Colonic mucosa (tissue), 4 donors: ENCODE measurements around the gene LRCH1. TPM values are rescaled to one million over a fixed set of nuclear protein-coding genes. Genes with fewer than 3 reads are reported as not detected.
A peak's percentile ranks its signal among the peaks of the same experiment; 100 is the strongest.

Experiments used
- DNase-seq: peaks from one replicate; pipeline ENCODE4 v3.0.0-alpha.2; 2020
- H3K27ac ChIP-seq: fragments of 200-600 bp; one replicate; pipeline ENCODE4 v1.8.0; 2021
- H3K27me3 ChIP-seq: fragments of 200-600 bp; one replicate; pipeline ENCODE4 v1.8.0; 2021
- H3K36me3 ChIP-seq: fragments of 200-600 bp; one replicate; pipeline ENCODE4 v1.8.0; 2021
- H3K4me1 ChIP-seq: fragments of 200-600 bp; one replicate; pipeline ENCODE4 v1.8.0; 2021; ENCODE audit warnings: mild to moderate bottlenecking
- H3K4me3 ChIP-seq: fragments of 200-600 bp; one replicate; pipeline ENCODE4 v1.8.0; 2021
- H3K9ac ChIP-seq, 2 donors: one replicate each; pipeline ENCODE4 v1.7.0; 2013; ENCODE audit warnings: control low read depth in 2 of 2, low read depth in 2 of 2, low read length in 2 of 2
- H3K9me3 ChIP-seq: fragments of 200-600 bp; one replicate; pipeline ENCODE4 v1.8.0; 2021
- intact Hi-C: fragments of 100-400 bp; cut with DNase I; formaldehyde crosslinking; loops from one replicate; pipeline ENCODE4 v1.14.1; 2022
- total RNA-seq, 2 donors: library from RNA; stranded (reverse); fragmentation: NEBNext Ultra II Directional in 1 of 2; extraction: Animal tissue kit (Norgen Biotek cat#: 25700) in 1 of 2; gene quantifications; one replicate each; pipeline ENCODE4 v1.2.1, GENCODE V29; 2021
- TF ChIP-seq, protein P1 (sequence below): fragments of 200-600 bp; IDR thresholded peaks from one replicate; pipeline ENCODE4 v1.8.0; 2022; ENCODE audit warnings: antibody characterized with exemption, mild to moderate bottlenecking
- donor health status: healthy.
- donor health status: DM: no; HTN: no; CAD: no.
- donor health status: DM: no; HTN: no; CAD: no.

Gene LRCH1
- total RNA-seq, 2 donors from 2014 or later = 12.8 to 19.6 TPM

DNA sequence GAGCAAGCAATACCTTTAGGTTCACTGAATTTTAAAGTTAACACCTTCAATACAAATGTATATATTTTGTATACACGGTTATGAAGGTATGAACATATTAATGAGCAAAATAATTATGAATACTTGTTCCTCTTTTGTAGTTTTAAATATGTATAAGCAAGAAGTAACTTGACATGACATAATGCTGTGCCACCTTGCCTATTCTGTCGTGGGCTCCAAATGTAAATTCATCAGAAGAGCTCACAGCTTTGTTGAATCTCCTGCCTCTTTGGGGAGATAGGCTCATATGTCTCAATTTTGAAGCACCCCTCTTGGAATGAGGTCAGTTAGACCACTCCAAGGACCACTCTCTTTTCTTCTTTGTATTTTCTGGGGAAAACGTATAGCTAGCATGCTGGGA, 59.3 kb downstream of the LRCH1 start:
- intact Hi-C loops = no loop called here
- TF ChIP-seq, protein P1, sequence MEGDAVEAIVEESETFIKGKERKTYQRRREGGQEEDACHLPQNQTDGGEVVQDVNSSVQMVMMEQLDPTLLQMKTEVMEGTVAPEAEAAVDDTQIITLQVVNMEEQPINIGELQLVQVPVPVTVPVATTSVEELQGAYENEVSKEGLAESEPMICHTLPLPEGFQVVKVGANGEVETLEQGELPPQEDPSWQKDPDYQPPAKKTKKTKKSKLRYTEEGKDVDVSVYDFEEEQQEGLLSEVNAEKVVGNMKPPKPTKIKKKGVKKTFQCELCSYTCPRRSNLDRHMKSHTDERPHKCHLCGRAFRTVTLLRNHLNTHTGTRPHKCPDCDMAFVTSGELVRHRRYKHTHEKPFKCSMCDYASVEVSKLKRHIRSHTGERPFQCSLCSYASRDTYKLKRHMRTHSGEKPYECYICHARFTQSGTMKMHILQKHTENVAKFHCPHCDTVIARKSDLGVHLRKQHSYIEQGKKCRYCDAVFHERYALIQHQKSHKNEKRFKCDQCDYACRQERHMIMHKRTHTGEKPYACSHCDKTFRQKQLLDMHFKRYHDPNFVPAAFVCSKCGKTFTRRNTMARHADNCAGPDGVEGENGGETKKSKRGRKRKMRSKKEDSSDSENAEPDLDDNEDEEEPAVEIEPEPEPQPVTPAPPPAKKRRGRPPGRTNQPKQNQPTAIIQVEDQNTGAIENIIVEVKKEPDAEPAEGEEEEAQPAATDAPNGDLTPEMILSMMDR = no peak
- Histone ChIP-seq H3K27ac (no peak overlapping the region), H3K27me3 (no peaks in the 10 kb centered on the region), H3K4me1 (no peaks in the 10 kb centered on the region), H3K9me3 (no peaks in the 10 kb centered on the region), H3K9ac (no peak overlapping the region), H3K4me3 (no peak overlapping the region), H3K36me3 (no peaks in the 10 kb centered on the region)
- no peak for DNase-seq

DNA sequence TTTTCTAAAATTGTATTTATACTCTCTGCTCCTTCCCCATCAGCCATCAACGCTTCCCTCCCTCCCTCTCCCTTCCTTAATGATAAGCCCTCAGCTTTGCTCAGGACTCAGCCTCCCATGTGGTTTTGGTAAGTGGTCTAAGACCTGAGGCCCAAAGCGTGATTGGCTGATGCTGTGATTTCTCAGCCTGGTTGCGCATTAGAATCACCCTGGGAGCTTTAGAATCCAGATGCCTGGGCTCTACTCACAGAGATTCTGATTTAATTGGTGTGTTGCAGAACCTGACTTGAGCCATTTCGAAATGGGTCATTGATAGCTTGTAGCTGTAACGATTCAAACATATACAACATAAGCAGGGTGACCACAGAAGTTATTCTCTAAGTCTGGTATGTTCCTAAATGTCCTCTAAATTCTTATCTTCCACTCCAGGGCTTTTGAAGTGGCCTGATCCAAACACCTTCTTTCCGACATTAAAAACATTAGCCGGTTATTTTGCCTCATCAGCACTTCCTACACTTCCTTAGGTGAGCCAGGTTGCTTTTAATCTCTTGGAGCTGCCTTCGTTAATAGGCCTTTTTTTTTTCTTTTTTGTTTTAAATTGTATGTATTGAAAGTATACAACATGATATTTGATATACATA, 60.6 kb downstream of the LRCH1 start:
- Histone ChIP-seq H3K4me3 (no peak overlapping the region), H3K9me3 (no peaks in the 10 kb centered on the region), H3K9ac (no peak overlapping the region), H3K27ac (no peak overlapping the region), H3K27me3 (no peaks in the 10 kb centered on the region), H3K36me3 (no peaks in the 10 kb centered on the region), H3K4me1 (no peaks in the 10 kb centered on the region)
- no peak for DNase-seq
- intact Hi-C loops = no loop called here
- TF ChIP-seq, protein P1 = no peak

DNA sequence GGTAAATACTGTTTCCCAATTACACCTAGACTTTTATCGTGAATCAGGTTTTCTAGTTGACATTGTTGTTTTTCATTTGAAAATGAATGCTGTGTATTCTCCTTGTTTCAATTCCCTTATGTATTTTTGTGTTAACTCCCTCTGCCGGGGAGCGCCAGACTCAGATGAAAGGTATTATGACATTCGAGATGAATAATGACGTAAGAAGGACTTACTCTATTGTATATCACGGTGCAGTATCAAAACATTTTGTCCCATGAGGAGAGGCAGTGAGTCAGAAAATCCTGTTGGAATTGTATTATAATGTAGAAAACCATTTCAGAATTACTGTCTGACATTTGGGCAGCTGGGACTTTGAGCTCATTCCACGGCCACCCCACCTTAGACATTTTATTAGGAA, 61.6 kb downstream of the LRCH1 start:
- TF ChIP-seq, protein P1 = no peak
- Histone ChIP-seq H3K9ac (no peak overlapping the region), H3K27ac (no peak overlapping the region), H3K4me3 (no peak overlapping the region), H3K27me3 (no peaks in the 10 kb centered on the region), H3K4me1 (no peaks in the 10 kb centered on the region), H3K9me3 (no peaks in the 10 kb centered on the region), H3K36me3 (no peaks in the 10 kb centered on the region)
- intact Hi-C loops = no loop called here
- no peak for DNase-seq

DNA sequence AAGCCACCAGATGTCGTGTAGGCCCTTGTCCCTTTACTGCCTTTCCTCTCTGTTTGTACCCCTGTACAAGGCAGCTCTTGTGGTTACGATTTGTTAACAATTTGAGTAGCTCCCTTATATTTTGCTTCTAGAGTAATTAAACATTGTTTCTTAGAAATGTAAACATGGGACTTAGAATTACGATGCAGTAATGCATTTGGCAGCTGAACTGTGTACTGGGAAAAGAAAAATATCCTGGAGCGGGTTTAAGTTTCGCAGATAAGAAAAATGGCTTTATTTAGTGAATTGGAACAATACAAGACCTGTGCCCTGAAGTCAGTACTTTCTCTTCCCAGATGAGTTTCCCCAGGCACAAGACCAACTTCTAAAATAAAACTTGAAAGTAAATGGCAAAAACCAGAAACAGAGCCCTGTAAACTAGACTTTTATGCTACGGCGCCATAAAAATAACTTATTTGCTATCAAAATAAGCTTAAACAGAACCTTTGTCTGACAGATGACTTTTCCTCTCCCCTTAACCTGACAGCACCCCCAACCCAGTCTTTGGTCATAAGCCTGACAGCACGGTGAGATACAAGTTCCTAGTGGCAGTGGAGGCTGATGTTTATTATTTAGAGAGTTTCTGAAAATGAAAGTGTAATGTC, 63.0 kb downstream of the LRCH1 start:
- Histone ChIP-seq H3K9ac (peak overlapping the region in 1 of 2 donors; percentile 46), H3K36me3 (no peaks in the 10 kb centered on the region), H3K4me1 (peaks cover 4% of the 10 kb centered on the region), H3K9me3 (no peaks in the 10 kb centered on the region), H3K27me3 (no peaks in the 10 kb centered on the region), H3K27ac (peak overlapping the region; percentile 35), H3K4me3 (no peak overlapping the region)
- TF ChIP-seq, protein P1 = no peak
- DNase-seq = no peak
- intact Hi-C loops = no loop called here

DNA sequence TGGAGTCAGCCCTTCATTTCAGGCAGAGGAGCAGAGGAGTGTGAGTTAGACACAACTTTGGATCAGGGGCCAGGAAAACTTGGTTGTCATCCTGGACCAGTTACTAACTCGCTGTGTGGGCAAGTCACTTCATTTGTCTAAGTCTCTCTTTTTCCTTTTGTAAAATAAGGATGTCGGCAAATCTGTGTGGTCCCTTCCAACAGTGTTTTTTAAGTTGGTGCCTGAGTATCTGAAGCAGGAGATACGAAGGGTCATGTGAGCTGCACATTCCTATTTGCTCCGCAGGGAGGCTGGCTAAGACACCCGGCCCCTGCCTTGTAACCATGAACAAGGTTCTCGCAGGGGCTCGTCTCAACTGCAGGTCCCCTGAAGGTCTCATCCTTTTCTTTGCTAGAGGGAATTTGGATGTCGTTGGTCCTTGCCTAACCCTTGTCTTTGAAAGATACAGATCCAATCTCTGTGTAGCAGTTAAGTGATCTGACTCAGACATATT, 64.3 kb downstream of the LRCH1 start:
- Histone ChIP-seq H3K27ac (no peak overlapping the region), H3K4me3 (no peak overlapping the region), H3K9ac (no peak overlapping the region), H3K9me3 (no peaks in the 10 kb centered on the region), H3K4me1 (peaks cover 7% of the 10 kb centered on the region), H3K36me3 (no peaks in the 10 kb centered on the region), H3K27me3 (no peaks in the 10 kb centered on the region)
- DNase-seq = no peak
- intact Hi-C loops = no loop called here
- TF ChIP-seq, protein P1 = no peak
